Frontal cortex (tissue), 4 donors: Measurements from ENCODE around the gene TERT. TPM values are rescaled to one million over a fixed set of nuclear protein-coding genes. Genes with fewer than 3 reads are reported as not detected.

Experiments used
- DNase-seq, 2 donors: peaks; one replicate each; pipeline ENCODE4 v3.0.0; 2012; ENCODE audit warnings: low spot score in 2 of 2
- FAIRE-seq: peaks from 2 replicates; lab custom pipeline; 2012; peaks lifted over from hg19 to GRCh38; lab: Jason Lieb, UNC
- total RNA-seq: library from RNA; depleted of rRNA; stranded (reverse); fragments of >200 nt; gene quantifications from one replicate; pipeline ENCODE4 v1.2.3, GENCODE V29; 2014
- donor health status: control.
- donor health status: control.
- donor health status: control.

The TERT gene
- total RNA-seq, 1 donor from 2014 or later, result not detected

DNA sequence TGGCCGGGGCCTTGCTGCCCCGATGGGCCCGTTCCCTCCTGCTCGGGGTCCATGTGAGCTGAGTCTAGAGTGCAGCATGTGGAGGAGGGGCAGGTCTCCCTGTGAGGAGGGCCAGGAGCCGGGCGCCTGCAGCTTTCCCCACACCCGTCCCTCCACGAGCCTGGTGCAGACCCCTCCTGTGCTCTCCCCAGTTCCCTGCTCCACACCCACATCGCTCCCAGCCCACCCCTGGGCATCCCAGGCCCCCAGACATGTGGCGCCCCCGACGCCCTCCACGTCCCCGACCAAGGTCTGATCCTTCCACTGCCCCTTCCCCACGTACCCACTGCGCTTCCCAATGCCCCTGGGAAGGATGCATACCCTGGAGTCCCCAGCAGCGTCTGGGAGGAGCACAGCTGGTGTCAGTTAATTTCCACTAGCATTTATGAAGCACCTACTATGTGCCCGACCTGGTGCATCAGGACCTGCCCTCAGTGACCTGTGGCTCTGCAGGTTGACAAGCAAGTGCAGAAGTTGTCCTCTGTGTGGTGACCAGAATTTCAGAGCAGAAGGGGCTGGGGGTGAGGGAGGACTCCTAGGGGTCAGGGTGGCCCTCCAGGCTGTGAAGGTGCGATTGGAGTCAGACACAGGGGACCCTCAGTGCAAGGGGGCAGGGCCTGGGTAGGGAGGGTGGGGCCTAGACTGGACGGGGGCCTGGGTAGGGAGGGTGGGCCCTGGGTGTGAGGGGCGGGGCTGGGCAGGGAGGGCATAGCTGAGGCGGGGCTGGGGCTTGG is 80.5 kb downstream of the TERT start:
- DNase-seq (no peak), FAIRE-seq (no peak)

DNA sequence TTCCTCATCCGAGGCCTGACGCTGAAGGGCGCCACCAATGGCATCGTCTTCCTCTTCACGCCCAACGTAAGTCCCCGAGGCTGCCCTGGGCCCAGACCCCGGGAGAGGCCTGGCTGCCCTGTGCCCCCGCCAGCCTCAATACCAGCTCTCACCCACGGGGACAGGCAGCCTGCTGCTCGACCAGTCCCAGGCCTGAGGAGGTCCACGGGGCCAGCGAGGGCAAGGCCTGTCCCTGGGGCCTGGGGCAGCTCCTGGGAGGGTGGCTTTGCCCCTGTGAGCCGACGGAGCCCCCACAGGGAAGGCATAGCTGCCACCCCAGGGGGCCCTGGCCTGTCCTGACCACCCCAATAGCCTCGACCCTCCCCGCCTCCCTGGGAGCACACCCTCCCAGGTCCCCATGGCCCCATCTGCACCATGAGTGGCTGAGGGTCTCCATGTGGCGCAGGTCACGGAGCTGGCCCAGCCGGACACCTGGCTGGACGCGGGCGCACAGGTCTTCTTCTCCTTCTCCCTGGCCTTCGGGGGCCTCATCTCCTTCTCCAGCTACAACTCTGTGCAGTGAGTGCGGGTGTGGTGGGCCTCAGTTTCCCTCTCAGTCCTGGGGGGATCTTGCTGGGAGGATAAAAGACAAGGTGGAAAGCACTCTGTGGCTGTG is 81.2 kb downstream of the TERT start:
- no peak for FAIRE-seq
- no peak for DNase-seq

GRCh38 chr5:1212881-1213280 is 82.0 kb downstream of the TERT start:
- FAIRE-seq (no peak), DNase-seq (no peak)

DNA sequence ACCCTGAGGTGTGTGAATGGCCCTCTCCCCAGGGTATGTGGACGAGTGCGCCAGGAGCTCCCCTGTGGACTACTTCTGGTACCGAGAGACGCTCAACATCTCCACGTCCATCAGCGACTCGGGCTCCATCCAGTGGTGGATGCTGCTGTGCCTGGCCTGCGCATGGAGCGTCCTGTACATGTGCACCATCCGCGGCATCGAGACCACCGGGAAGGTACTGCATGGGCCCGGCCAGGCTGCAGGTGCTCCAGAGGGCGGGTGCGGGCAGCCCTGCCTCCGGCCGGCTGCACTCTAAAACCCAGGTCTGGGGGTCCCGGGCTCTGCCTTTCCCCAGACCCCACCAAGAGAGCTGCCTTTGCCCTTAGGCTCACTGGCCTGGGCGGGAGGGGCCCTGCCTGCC is 82.6 kb downstream of the TERT start:
- FAIRE-seq (no peak), DNase-seq (no peak)

DNA sequence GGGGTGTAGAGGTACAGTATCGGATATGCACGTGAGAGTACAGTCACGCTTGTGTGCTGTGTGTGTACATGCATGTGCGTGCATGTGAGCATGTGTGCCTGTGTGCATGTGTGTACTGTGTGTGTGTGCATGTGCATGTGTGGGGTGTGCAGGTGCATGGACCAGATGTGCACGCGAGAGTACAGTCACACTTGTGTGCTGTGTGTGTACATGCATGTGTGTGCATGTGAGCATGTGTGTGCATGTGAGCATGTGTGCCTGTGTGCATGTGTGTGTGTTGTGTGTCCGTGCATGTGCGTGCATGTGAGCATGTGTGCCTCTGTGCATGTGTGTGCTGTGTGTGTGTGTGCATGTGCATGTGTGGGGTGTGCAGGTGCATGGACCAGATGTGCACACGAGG is 83.2 kb downstream of the TERT start:
- no peak for FAIRE-seq
- DNase-seq, result no peak

DNA sequence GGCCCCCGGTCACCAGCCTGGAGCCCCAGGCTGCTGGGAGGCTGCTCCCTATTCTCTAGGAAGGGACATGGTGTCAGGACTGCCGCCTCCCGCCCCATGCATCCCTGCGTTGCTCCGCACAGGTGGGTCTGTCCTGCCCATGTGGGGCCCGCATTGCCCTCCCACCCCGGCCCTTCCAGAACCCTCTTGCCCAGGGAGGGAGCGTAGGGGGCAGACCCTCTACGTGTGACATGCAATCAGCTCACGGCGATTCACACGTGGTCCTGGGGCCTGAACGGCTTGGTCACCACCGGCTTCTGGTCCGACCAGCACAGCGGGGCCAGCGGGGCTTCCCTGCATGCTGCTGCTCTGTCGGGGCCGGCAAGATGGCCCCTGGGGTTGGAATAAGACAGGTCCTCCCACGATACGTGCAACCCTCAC is 84.0 kb downstream of the TERT start:
- FAIRE-seq, result no peak
- no peak for DNase-seq

GRCh38 chr5:1209896-1210776 is 84.7 kb downstream of the TERT start:
- no peak for FAIRE-seq

DNA sequence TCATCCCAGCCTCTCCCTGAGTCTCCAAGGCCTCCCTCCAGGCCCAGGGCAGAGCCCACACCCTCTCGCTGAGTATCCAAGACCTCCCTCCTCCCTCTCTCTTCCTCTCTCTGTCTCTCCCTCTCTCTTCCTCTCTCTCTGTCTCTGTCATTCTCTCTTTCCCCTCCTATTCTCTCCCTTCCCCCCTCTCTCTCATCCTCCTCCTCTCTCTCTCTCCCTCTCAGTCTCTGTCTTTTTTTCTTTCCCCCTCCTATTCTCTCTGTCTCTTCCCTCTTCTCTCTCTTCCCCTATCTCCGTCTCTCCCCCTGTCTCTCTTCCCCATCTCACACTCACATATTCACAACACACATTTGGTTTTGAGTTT is 85.4 kb downstream of the TERT start:
- FAIRE-seq, result no peak
- no peak for DNase-seq

More at GRCh38 chr5:1209896-1210776, 84.7 kb downstream of the TERT start:
- no peak for DNase-seq

DNA sequence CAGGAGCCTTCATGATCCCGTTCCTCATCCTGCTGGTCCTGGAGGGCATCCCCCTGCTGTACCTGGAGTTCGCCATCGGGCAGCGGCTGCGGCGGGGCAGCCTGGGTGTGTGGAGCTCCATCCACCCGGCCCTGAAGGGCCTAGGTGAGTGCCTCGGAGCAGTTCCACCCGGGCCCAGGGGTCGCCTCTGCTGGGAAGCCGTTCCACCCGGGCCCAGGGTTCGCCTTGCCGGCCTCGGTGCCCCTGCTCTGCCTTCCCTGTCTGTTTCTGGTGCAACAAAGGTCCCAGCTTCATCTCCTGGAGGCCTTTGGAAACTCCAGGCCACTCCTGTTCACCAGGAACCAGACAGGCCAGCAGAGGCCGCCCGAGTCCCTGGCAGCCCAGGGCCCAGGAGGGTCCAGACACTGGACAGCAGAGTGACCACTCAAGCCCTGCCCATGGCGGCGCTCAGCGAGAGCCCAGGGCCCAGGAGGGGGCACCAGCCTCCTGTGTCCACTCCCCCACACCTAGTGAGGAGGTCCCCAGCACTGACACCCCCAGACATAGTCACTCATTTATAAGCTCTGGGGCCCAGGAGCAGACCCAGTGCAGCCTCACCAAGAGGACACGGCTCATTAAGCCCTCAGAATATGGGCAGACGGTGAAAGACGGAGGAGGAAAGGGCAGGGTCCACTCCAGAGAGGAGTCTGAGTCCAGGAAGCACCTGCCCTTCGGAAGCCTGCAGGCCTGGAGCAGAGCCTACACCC is 86.0 kb downstream of the TERT start:
- DNase-seq (peak in 1 of 2 donors; percentile 42), FAIRE-seq (no peak)

- no peak for FAIRE-seq
- no peak for DNase-seq
Observed at GRCh38 chr5:1208221-1208742, 86.6 kb downstream of the TERT start.

DNA sequence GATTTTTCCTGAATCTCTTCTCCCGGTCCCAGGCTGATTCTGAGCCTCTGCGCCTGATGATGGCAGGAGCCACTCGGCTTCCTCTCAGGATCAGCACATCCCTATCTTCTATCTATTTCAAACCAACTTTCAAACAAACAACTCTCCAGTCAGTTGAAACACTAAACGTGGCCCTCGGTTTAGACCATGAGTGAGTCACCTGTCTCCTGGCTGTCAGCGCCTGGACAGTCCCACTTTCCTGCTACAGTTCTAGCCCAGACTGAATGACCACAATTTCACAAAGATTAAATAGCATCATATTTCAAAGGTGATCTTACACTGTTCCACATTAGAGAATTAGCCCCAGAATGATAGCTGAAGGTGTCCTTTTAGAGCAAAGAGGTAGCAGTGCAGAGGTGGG is 87.3 kb downstream of the TERT start:
- FAIRE-seq, result no peak

GRCh38 chr5:1206521-1207412 is 88.1 kb downstream of the TERT start:
- FAIRE-seq (no peak), DNase-seq (no peak)

More for the DNA sequence above, 87.3 kb downstream of the TERT start:
- no peak for DNase-seq

DNA sequence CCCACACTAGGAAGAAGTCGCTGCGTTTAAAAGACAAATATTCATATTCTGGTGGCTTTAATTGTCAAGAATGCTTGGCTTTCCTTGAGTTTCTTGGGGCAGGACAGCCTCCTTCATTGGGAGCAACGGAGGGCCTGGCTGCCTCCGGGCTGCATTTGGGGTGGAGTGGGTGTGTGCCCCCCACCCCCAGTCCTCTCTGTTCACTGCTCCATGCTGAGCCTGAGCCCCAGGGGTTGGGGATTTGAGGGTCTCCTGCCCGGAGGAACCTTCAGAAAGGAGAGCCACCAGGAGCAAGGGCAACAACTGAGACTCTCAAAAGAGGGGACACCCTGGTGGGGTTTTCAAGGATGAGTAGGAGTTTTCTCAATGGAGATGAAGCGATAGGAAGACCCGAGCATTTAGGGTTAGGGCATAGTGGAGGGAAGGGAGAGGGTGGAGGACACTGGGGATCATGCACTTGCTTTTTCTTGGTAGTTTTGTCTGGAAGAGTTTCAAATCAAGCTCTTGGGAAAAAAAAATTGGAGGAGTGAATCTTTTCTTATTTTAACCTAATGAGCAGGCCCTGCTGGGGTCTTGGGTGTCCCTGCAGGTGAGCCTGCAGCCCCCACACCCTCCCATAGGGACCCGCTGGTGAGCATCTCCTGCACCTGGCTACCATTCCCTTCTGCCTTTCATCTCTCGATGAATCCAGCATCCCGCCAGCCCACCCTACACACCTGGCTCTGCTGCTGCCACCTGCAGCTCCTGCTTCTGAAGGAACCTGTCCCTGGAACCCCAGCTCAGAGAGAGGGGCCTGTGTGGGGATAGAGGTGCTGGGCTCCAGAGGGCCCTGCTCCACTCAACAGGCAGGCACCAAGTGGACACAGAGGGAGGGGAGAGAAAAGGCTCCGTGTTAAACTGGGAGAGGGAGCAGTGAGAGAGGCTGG is 89.3 kb downstream of the TERT start:
- DNase-seq (no peak), FAIRE-seq (no peak)

DNA sequence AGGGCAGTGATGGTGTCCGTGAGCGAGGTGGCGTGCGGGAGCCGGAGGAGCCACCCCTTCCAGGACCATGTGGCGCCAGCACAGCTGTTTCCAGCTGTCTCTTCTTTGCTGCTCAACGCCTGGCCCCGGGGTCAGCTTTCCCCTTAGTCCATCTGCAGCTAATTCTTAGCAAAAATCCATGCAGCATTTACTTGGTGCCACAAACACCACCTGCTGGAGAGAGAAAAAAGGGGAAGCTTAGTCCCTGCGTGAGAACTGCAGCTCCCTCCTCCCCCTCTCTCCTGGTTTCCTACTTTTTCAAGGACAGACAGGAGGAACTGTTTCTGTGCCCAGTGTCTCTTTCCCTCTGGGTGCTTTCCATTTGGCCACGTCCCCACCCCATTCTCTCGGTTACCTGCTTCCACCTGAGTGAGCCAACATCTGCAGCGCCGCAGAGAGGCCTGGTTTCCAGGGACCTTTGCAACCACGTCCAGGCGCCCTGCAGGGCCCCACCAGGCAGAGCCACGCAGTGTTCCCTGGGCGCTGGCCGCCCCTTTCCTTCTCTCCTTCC is 90.1 kb downstream of the TERT start:
- DNase-seq (peak in 1 of 2 donors; percentile 46), FAIRE-seq (no peak)

DNA sequence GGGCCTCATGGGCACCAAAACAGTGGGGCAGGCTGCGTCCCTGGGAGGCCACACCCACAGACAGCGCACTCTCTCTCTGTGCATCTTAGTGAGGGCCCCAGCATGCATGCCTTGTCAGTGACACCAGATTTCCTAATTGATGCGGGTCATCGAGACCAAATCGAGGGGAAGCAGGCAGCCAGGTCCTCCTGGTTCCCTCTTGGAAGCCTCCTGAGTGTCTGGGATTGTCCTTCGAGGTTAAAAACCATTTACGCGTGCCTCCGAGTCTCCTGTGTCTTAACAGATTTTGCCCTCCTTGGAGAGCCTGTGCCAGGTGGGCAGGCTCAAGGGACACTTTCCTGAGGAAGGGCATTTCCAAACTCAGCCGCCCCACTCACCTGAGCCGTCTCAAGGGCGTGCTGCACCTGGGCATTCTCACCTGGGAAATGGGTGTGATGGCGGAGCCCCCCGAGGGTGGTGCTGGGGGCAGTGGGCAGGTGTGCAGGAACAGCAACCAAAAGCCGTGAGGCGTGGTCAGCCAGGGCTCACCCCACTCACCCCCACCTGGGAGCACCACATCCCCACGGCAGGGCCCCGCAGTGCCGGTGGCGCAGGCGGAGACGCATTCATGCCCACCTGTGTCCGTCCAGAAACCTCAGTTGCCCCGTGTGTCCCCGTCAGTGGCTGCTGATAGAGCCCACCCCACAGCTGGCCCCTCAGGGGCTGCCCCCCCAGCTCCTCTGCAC is 90.7 kb downstream of the TERT start:
- DNase-seq (no peak), FAIRE-seq (no peak)

GRCh38 chr5:1203311-1203967 is 91.4 kb downstream of the TERT start:
- FAIRE-seq (no peak), DNase-seq (no peak)
